Activated CD4-positive, CD25-positive, alpha-beta regulatory T cell treated with anti-CD3 and anti-CD28 coated beads, Interleukin-2, amount 50 U/mL, for 16 hours (primary cell): ENCODE results near the gene CTPS1.

Experiments used
- DNase-seq: peaks from one replicate; pipeline ENCODE4 v3.0.0-alpha.2; 2020; ENCODE audit warnings: low read depth, low spot score

The CTPS1 gene

DNA sequence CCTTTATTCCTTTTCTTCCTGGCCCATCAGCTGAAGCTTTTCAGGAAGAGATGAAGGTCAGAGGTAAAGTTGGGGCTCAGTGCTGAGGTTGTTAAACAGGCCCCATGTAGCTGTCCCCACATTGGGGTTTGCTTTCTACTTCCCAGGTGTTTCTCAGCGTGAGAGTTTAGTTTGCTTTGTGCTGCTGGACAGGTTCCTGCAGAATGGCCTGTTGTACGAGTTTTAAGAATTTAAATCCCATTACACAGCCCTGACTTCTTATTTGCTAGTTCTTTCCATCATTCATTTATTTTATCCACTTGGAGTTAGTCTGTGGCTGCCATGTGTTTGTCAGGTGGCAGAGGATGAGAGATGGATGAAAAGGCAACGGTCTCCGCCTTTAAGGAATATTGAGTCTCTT is 19.2 kb downstream of the CTPS1 start:
- no peak for DNase-seq

DNA sequence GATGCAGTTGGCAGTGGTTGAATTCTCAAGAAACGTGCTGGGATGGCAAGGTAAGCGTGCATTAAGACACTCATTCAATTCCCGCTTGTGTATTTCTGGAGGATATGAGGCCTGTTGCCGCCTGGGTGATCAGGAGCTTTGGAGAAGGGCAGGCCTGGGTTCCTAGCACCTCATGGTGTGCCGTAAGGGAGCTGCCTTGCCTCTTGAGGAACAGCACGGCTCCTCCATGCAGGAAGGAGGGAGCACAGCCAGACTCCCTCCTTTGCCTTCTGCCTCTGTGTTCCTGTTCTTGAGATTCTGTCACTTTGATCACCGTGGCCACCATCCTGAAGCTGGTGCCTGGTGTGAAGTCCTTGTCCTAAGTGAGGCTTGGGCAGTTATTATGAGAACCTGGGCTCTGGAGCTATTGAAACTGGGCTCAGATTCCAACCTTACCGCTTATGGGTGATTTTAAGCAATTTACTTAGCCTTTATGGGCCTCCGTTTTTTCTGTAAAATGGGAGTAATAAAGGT is 23.7 kb downstream of the CTPS1 start:
- DNase-seq, result no peak

DNA sequence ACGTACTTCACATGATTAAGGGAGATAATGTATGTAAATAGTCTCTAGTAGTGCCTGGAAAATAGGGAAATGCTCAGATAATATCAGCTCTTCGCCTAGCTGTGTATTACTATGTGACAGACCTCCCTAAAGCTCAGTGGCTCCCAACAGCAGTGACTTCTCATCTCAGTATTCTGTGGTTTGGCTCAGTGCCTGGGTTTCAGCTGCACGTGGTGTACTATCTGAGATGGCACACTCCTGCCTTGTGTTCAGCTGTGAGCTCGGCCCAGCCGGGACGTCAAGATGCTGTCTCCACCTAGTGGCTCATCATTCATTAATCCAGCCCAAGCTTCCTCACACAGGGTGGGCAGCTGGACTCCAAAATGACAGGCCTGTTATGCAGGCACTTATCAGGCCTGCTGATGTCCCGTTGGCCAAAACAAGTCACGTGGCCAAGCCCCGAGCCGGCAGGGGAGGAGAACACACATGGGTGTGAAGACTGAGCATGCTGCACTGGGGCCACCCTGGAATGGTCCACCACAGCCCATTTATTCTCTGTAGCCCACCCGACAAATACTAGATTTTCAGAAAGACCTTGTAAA is 24.2 kb downstream of the CTPS1 start:
- peak; percentile 74 for DNase-seq

DNA sequence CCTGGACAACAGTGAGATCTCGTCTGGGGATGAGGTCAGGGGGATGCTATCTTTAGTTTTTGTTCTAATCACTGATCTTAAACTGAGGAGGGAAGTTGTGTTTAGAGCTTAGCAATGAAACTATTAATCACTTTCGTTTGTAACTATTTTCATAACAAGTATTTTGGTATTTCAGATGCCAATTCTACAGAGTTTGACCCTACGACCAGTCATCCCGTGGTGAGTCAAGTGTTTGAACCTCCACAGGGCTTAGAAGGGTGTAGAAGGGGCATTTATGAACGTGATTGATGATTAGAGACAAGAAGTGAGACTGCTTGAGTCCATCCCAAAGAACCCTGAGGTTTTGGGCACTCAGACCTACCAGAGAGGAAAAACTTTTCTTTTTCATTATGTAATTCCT is 26.4 kb downstream of the CTPS1 start:
- no peak for DNase-seq

DNA sequence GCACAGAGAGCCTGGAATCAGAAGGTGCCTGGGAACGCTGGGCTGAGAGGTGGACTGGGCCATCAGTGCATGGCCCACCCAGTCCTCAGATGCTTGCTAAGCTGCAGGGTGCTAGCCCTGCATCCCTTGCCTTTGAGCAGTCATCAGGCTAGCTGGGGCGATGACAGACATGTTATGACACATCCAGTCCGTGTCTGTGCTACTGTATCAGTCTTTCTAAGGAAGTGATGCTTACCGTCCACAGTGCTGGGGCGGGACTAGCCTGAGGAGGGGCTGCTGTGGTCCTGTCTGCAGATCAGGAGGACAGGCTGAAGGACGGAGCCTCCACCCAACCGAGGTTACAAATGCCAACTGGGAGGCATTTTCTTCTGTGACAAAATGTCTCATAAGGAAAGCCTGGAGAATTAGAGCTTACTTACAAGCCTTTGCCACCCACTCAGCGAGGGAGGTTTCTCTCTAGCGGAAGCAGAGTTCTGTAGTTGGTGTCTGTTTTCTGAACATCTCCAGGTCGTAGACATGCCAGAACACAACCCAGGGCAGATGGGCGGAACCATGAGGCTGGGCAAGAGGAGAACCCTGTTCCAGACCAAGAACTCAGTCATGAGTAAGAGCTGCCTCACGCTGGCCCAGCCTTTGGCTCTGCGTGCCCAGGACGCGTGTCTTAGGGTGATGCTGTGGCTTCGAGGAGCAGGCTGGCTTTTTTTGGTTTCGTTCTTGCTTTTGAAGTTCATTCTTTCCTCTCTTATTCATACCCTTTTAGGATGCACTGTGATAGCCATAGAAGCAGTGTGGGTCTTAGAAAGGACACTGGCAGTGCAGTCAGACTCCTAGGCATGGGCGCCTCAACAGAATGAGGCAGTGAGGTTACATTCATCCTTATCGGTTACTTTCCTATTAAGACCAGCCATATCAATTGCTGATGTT is 27.7 kb downstream of the CTPS1 start:
- DNase-seq, result no peak

DNA sequence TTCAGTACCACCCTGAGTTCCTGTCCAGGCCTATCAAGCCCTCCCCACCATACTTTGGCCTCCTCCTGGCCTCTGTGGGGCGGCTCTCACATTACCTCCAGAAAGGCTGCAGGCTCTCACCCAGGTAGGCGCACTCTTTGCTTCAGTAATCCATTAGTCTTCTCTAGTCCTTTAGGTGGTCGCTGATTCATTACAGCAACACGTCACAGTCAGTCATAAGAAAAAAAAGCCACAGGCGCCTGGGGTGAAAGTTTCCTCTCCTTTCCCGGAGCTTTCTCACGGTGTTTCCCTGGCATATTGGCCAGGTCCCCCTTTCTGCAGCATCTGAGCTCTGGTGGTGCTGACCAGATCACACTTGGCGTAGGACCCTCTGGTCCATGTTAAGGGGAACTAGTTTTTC is 30.0 kb downstream of the CTPS1 start:
- DNase-seq, result no peak

DNA sequence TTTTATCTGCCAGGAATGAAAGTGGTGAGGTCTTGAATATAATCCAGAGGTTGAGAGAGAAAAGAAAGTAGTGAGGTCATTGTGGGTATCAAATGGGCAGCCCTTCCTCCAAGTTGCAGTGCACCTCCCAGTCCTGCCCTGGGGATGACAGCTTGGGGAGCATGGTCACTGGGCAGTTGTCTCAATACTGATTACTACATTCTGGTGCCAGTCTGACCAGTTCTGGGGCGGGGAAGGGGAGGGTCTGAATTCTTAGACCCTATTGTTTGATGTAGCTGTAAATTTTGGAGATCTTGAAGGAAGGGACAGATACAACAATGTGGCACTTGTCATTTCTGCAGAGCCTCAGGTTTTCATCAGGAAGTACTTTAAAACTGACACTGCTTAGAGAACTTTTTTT is 30.8 kb downstream of the CTPS1 start:
- DNase-seq, result no peak

DNA sequence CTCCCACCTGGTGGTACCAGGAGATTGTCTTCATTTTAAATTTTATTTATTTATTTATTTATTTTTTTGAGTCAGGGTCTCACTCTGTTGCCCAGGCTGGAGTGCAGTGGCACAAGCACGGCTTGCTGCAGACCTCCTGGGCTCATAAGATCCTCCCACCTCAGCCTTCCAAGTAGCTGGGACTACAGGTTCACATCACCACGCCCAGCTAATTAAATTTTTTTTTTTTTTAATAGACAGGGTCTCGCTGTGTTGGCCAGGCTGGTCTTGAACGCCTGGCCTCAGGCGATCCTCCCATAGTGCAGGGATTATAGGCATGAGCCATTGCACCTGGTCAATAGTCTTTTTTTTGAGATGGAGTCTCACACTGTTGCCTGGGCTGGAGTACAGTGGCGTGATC is 33.5 kb downstream of the CTPS1 start:
- DNase-seq, result no peak

DNA sequence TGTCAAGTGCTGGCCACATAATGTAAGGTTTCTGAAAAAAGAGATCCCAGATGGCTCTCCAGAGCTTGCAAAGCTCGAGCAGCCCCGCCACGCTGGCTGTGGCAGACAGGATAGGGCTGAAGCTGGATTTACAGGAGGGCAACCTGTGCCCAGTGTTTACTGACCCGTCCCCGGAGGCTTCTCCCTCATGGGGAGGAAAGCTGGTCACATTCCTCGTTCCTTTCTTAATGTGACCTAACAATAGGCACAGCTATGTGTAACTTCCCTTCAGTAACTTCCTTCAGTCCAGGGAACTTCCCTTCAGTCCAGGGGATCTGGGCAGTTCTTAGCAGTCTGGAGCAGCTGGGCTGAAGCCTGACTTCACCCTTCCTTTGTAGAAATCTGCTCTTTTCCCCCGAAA is 34.3 kb downstream of the CTPS1 start:
- no peak for DNase-seq

DNA sequence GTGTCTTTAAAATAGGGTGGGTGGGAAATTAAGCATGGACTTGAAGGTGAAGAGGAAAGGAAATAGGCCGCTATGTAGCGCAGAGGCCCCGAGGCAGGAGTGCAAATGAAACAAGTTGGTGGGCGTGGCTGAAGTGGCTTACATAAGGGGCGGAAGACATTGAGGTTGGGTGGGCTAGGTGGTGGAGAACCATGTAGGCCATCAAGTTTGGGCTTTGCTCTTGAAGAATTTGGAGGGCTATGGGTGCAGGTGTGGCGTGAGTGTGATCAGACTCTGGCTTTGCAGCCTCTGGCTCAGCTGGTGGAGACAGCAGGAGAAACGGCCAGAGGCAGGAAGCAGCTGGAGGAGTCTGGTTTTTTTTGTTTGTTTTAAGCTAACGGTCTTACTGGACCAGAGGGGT is 35.4 kb downstream of the CTPS1 start:
- DNase-seq, result no peak

DNA sequence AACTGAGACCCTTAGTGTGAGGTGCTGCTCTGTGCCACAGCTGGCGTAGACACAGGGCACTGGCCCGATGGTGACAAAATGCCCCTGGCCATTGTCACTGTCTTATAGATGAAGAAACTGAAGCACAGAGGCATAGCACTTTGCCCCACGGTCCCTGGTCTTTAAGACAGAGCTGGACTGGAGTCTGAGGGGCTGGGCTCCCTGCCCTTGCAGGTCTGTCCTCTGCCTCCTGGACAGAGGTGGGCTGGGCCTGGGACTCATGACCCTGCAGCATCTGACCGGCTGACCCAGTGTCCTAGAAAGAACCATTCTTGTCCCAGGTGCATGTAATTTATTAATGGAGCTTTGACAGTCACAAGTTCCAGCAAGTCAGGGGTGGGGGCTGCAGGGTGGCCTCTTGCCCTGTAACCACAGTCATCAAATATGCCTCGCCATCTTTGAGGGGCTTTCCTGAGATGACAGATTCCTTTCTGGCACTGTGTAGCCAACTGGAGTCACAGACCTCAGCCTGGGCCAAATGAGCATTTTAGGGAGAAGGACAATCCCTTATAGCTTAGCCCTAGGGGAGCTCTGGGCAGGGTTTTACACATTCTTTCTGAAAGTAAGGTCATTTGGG is 35.9 kb downstream of the CTPS1 start:
- no peak for DNase-seq

DNA sequence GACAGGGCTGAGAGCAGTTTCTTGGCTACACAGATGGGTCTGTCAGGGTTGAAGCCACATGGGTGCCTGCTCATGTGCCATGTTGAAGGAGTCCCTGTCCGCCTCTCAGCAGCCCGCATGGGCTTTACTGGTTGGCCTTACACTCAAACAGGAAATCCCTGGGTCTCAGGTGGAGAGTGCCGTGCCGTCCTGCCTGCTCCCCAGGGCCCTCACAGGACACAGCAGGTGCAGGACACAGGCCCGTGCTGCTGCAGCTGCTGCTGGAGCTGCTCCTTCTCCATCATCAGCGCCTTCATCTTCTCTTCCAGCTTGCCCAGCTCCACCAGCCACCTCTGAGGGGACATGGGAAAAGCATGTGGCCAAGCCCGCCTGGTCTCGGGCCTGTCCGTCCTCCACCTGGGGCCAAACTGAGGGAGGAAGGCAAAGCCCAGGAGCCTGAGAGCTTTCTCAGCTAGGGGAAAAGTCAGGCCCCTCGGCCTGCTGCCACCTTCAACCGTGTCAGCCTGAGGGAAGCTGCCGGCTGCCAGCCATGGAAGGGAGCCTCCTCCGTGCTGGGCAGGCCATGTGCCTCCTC is 36.5 kb downstream of the CTPS1 start:
- DNase-seq, result no peak

DNA sequence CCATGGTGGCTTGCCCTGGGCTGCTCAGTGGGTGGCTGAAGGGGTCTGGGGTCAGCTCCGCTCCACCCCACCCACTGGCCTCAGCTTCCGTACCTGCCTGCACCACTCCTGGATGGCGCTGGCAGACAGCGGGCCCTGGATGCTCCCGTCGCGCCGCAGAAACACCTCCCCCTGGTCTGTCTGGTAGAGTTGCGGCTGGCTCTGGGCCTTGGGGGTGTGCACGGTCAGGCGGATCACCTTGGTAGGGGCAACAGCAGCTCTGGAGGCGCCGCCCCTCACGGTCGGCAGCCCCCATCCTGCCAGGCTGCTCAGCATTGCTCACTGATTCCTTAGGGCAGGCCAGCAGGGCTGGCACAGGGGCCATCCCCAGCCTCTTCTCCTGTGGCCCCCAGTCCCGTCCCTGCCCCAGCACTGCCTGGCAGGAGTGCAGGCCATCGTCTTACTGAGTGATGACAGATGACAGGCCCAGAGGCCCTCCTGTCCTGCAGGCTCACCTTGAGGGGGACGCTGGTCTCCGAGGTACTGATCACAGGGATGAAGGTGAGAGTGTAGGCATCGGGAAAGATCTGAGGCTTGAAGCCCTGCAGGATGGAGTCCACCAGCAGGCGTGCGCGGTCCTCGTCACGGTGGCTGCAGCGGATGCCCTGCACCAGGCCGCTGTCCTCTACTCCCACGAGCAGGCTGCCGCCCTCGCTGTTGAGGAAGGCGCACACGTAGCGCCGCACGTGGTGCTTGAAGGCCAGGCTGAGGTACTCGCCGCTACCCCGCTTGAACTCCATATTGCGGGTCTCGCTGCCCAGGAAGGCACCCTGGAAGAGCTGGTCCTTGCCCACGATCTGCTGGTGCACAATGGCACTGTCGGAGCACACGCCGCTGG is 37.9 kb downstream of the CTPS1 start:
- DNase-seq, result no peak

DNA sequence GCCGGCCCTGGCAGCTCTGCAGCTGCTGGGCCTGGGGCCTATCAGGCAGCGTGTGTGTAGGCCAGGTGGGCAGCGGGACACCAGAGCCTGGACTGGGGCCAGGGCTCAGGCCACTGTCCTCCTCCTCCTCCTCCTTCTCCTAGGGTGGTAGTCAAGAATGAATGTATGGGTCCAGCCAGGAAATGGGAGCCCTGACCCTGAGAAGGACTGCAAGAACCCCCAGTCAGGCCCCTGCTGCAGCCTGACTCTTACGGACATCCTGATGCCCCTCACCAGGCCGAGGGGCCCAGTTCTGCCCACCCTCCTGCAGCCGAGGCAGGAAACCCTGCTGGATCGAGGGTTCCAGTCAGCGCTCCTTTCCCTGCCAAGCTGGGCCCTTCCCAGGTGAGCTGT is 38.5 kb downstream of the CTPS1 start:
- no peak for DNase-seq

DNA sequence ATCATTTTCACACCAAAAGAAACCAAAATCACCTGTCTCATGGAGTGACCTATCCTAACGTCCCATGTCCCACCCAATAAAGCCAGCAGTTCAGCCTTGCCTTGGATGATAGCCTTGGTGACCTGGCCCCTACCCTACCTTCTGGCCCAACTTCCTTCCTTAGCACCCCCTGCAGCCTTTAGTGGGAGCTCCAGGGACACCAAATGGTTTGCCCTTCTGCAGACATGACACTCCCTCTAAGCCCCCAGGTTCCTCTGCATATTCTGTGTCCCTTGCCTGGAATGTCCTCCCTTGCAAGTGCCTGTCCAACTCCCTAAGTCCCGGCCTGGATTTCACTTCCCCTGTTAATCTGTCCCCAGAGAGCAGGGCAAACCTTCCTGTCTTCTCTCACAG is 39.9 kb downstream of the CTPS1 start:
- no peak for DNase-seq

DNA sequence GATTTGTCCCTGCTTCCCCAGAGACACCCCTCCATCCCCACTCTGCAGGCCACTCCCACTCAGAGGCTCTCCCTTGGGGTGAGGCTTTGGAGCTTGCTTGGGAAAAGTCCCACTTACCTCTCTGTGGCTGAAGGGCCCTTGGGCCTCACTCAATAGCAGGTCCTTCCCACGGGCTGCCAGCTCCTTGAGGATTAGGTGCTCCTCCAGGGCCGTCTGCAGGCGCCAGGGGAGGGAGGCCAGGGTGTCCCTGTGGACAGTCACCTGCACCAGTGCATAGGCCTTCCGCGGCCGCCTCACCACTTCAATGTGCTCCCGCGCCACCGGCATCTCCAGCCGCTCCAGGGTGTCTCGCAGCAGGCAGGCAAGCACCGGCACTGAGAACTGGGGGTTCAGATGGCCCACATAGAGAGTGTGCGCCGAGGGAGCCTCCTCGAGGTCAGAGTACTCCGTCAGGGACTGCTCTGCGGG is 40.6 kb downstream of the CTPS1 start:
- no peak for DNase-seq

DNA sequence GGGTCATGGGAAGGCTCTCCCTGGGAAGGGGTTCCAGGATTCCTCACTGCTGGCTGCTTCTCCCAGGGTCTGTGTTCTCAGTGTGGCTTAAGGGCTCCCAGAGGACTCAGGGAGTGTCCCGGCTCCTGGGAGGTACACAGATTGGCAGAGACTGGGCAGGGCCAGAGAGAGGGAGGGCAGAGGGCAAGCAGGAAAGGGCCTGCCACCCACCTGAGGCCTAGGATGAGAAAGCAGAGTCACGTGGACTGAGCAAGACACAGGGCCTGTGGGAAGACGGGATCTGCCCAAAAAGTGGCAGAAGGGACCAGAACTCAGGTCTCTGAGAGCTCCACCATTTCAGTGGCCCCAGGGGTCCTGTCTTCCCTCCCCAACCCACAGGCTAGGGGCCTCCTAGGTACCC is 41.2 kb downstream of the CTPS1 start:
- DNase-seq, result no peak

DNA sequence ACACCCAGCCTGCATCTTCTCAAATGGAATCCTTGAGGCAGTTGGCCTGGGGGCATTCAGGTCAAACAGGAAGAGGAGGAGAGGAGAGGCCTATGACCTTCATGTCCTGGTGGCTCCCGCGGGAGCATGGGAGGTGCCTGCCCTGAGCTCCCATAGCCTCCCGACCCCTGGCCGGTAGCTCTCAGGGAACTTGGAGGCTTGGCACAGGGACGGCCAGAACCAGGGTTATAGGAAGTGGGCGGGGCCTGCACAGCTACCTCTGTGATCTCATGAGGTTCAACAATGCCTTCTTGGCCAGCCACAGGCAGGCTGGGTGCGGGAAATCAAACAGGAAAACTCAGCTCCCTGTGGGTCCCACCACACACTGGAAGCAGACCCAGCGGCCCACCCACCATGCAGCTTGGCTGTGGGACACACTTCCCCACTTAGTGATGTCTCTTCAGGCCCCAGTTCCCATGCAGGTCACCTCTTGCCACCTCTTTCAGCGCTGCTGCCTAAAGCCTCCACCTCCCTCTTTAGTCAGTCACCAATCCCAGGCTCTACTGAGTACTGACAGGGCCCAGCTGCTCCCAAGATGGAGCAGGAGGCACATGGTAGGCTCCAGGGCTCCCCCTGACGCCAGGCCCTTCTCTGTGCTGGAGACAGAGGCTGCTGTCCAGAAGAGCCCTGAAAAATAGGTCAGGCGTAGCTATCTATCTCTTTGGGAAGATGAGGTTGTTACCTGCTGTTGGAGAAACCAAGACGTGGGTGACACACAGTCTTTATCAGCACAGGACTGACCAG is 42.2 kb downstream of the CTPS1 start, which contains the start of gene SLFNL1:
TSS of gene SLFNL1 (minus strand) at position 200 of the 783 bp plus-strand sequence. CDS start 1,065 bp downstream, outside the sequence.
- no peak for DNase-seq

DNA sequence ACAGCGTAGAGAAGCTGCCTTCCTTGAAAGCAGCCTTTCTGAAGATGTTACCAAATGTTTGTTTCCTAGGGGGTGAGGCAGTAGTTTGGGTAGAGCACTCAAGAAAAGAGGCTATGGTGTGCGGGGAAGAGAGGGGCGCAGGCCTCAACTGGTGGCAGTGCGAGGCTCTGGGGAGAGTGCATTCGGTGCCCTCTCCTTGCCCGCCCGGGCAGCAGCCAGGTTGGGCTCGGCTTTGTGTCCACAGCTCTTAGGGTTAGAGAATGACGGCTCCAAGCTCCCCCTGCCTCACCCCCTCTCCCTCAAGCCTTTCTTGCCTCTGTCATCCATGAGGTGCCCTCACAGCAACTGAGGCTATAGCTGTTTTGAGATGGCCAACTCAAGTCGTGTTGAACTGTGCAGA is 42.9 kb downstream of the CTPS1 start:
- no peak for DNase-seq

DNA sequence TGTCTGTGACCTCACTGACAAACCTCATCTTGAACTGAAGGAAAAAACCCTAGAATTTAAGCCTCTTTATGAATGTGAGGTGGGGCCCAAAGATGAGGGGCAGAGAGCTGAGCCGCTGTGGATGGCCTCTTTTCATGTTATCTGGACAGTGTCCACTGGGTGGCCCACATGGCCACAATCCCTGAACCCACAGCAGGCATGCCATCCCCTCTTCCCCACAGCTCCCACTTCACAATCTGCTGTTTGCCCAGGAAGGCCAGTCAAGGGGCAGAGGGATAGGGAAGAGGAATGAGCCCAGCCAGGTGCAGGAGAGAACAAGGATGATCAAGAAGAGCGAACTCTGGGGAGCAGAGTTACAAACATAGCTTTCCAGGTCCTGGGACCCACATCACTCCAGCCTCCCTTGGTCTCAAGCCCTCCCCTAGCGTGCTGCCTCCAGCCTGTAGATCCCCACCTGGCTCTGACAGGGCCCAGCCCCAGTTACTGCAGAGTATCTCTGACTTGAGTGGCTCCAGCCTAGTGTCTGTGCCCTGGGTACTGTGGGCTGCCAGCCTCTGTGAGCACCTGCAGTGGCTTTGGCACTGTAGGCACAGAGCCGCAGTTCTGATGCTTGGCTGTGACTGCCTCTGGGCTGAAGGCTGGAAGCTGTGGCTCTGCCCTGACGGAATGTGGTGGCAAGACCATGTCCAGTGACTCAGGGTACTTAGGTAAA is 43.9 kb downstream of the CTPS1 start:
- no peak for DNase-seq
